GM19467 (cell line): ENCODE results near the gene RUNDC1.

ENCODE experiments used
- ATAC-seq: cut with Tn5 transposase; IDR thresholded peaks from one replicate; pipeline ENCODE4 v1.9.1; 2021; ENCODE audit warnings: mild to moderate bottlenecking, moderate library complexity; ENCODE audit not compliant: unreplicated experiment

The RUNDC1 gene

DNA sequence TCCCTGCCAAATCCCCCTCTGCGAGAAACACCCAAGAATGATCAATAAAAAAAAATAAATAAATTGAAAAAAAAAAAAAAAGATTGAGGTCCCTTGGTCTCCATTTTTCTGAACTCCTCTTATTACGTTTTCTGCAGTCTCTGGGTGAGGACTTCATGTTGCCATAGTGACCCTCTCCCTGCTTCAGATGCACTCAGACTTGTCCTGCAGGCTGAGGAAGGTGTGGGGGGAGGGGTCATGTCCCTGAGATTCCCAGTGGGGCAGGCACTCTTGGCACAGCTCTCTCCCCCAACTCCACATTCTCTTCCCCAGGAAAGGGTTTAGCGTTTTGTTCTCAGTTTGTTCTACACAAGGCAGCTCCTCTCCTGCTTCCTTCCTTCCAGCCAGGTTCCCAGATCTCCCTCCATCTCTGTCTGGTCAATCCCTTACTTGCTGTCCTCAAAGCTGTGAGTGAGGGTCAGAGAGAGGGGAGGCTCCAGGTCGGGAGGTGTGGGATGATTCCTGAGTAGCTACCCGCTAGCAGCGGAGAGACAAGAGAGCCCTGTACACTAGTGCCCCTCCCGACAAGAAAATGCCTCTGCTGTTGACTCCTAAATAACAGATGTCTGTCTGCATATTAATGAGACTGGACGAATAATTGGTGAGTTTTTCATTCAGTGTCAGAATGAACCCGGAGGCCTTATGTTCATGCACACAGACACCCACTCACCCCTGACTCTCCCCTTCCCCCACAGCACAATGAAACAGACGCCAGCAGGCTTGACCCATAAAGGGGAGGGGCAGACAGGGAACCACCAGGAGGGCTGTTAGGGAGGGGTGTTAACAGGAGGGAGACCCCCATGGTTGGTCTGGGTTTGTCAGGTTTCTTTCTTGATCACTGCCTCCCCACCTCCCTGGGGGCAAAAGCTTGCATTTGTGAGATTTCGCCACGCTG lies 53.9 kb downstream of the RUNDC1 start:
- no peak for ATAC-seq

DNA sequence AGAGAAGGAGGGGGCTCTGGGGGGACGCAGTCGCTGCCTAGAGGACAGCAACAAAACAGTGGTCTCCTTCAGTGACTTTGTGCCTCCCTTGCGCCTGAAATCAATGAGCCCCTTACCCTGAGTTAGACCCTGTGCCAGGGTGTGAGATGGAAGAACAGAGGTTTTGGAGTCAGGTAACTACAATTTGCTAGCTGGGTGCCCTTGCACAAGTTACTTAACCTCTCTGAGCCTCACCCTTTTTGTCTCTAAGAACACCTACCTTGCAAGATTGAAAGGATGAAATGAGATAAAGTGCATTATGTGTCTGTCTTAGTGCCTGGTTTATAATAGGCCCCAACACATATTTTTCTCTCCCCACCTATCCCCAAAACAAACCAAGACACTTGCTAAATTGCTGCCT lies 54.5 kb downstream of the RUNDC1 start:
- no peak for ATAC-seq

DNA sequence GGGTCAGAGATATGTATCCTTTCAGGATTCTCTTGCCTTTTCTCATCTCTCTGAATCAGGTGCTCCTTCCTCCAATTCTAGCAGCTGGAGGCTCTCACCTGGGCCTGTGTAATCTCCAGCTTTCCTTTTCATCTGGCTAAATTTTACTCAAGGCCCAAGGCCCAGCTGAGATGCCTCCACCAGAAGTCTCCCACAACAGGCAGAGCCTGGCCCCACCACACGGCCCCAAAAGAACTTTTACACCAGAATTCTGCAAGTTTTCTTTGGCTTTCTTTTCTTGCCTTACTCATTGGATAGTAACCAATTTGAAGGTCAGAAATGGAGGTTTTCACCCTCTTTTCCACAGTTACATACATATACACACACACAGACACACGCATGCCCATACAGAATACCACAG lies 59.3 kb downstream of the RUNDC1 start:
- no peak for ATAC-seq

DNA sequence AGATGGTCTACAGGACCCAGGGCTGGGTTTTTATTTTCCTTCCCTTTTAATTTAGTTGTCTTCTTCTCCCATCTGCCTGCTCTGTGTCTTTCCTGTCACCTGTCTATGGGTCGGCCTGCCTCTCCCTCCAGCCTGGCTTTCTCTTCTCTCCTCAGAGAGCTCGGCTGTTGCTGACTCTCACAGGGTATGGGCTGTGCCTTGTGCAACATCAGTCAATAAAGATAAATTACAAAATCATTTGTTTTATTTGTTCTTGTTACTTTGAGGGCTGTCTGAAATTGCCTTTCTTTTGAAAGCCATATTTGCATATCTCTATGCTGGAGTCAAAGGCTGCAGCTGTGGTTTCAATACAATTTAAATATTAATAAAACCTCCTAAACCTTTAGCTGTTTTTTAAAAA lies 60.3 kb downstream of the RUNDC1 start:
- no peak for ATAC-seq

DNA sequence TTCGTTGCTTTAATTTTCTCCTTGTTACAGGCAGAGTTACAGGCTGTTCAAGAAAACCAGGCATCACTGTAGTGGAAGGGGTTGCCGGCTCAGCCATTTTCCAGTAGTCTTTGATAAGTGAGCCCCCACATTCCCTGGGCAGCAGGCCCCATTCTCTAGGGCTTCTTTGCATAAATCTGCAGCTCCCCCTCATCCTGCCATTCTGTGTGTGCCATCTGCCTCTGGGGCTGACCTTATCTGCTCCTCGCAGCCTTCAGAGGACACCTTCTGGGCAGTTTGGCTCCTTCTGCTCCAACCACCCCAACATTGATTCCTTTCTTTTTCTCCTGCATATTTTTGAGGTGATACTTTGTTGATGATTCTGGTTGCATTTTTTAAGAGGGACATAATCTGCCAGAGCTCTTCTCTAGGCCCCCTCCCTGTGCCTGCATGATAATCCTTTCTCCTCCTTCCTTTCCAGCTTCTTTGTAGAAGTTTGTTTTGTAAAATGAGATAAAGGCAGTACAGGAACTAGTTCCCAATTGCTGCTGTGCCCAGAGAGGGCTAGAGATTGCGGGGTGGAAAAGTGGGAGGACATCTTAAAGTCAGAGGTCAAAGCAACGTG lies 61.8 kb downstream of the RUNDC1 start:
- no peak for ATAC-seq
